ENCODE data around the gene ZPR1.

Gene ZPR1

DNA sequence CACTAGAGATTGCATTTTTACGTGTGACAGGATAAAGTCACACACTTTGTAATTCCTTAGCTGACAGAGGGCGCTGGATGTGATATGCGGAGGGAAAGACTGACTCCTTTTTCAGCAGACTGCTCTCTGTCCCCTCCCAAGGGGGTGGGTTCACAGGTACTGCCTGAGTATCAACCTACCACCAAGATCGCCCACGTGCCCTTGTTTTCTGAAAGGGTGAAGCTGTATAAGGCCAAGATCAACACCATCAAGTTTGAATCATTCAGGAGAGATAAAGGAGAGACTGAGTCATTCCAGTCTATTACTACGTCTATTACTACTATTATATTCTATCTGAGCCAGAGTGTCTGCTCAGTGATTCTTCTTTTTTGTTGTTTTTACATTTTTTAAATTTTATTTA lies 45.7 kb downstream of the ZPR1 start:
- FAIRE-seq = no peak

GRCh38 chr11:116740741-116741140 lies 47.1 kb downstream of the ZPR1 start:
- no peak for FAIRE-seq

- FAIRE-seq = no peak
Observed at GRCh38 chr11:116738975-116739374, 48.8 kb downstream of the ZPR1 start.

- no peak for FAIRE-seq
Observed at GRCh38 chr11:116736763-116737162, 51.1 kb downstream of the ZPR1 start.

- FAIRE-seq = no peak
Observed at GRCh38 chr11:116733969-116734508, 53.8 kb downstream of the ZPR1 start.

DNA sequence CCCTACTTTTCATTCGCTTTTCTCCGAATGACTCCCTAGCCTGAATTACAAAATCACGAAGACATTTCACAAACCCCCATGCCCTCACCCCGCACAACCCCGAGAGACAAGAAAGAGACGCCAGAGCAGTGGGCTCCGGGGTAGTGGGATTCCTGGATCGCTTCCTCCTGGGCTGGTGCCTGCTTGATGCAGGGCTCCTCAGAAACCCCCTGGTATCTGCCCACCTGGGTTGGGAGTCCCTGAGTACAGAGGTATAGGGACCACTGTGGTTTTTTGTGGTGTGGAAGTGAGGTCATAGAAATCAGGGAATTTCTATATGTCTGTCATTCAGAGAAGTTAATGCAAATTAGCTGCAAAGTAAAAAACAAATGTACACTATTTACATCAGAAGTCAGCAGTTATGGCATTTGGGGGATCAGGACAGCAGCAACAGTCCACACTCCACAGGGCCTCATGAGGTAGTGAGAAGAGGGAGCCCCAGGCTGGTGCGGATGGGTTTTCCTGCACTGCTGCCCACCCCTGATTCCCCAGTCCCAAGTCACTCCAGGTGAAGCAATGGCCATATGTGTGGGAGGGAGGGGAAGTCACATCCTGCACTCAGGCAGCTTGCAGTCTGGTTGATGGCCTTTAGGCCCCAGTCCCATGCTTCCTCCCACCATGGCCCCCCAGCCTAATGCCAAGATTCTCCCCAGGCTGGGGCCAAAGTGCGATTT lies 54.6 kb downstream of the ZPR1 start:
- FAIRE-seq = no peak

DNA sequence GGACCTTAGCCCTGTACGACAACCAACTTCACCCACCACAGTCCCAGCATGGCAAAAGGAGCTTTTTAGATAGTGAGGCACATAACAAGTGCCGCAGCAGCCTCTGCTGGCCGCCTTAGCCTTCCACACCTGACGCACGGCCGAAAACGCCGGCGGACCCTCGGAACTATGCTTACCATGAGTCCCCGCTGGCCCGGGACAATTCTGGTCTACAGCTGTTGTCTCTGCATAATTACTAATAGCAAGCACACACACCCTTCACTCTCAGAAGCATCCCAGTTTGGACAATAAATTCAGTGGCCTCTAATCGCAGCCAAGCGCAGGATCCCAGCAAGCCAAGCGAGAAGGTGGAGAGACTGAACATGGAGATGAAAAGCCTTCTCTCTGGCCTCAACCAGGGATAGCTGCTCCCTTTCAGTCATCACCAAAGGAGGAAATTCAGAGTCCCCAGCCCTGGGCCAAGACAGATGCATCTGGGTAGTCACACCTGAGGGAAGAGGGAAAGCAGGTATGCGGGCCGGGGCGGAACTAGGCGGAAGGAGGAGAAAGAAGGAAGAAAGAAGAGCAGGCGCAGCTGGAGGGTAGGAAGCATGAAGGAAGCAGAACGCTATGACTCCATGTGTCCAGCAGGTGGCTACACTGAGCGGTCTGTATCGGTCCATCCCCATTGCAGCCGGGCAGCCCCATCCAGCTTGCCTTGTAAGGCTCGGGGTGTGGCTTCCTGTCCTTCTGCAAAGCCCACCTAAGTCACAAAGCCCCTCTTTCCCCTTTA lies 55.4 kb downstream of the ZPR1 start:
- FAIRE-seq = no peak

GRCh38 chr11:116731821-116732220 lies 56.0 kb downstream of the ZPR1 start:
- FAIRE-seq = no peak

GRCh38 chr11:116731097-116731761 lies 56.6 kb downstream of the ZPR1 start:
- FAIRE-seq = no peak

DNA sequence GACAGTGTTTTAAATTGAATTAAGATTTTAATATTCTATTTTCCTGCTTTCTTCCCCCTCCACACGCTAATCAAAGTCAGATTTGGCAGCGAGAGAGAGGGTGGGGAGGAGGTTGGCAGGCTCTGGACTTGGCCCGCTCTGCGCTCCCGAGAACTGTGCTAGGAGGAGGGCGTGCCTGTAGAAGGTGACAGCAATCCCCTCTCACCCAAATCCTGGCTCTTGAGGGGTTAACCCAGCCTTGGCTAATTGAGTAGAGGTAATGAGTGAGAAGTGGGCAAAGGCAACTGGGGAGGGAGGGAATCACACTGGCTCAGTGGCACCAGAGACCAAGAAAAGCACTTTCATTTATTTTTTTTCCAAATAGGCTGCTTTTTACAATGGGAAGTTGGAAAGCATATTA lies 57.2 kb downstream of the ZPR1 start:
- no peak for FAIRE-seq

GRCh38 chr11:116730241-116730561 lies 57.6 kb downstream of the ZPR1 start:
- FAIRE-seq = no peak

GRCh38 chr11:116729501-116730240 lies 58.2 kb downstream of the ZPR1 start:
- FAIRE-seq = no peak

DNA sequence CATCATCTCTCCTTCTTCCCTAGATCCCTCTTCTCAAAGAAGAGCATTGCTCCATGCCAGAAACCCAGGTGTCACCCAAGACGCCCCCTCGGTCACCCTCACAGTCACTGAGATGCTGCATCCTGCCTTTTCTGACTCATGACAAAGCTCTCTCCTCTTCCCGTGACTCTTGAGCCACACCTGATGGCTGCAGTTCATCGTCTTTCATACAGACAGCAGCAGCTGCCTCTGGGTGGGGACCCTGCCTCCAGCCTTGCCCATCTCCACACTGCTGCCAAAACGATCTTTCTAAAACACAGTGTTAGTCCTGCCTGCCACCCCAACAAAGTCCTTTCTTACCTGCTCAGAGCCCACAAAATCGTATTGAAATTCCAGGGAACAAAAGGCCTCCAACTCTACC lies 59.8 kb downstream of the ZPR1 start:
- no peak for FAIRE-seq

GRCh38 chr11:116725434-116726221 lies 62.2 kb downstream of the ZPR1 start:
- FAIRE-seq = no peak

- no peak for FAIRE-seq
Observed at GRCh38 chr11:116724813-116725212, 63.0 kb downstream of the ZPR1 start.

Measured in islet of Langerhans (tissue), 1 donor.